K562 (cell line): ENCODE data around the gene C12orf43. TPM values are rescaled to one million over a fixed set of nuclear protein-coding genes. Genes with fewer than 3 reads are reported as not detected.
A peak's percentile ranks its signal among the peaks of the same experiment; 100 is the strongest.

Source experiments
- ATAC-seq: fragments of 200-7000 bp; cut with Tn5 transposase; 3 replicates; pipeline ENCODE4 v1.9.1; 2020; ENCODE audit warnings: moderate library complexity
- BruUV-seq: library from RNA; stranded (reverse); fragments of 400-500 nt; replicated peaks from 2 replicates; lab custom pipeline; 2021; lab: Mats Ljungman, UMichigan
- CTCF ChIA-PET: fragments of 300-600 bp; formaldehyde crosslinking; extraction: SDS; loops from one replicate; lab custom pipeline; 2021; ENCODE audit warnings: low intra/inter-chr PET ratio; lab: Yijun Ruan, JAX
- POLR2A ChIA-PET: fragments of 300-600, 350-650 bp; sonication (Branson Sonifier 250); formaldehyde crosslinking; extraction: SDS; loops from one replicate; lab custom pipeline; 2021; ENCODE audit warnings: antibody characterized with exemption, inconsistent platforms; lab: Yijun Ruan, JAX
- DNase-seq, 4 experiments: peaks; one replicate each; pipeline versions ENCODE4 v3.0.0 to v3.0.0-alpha.2; 2011 to 2018; ENCODE audit warnings: low spot score in 3 of 4, mixed read lengths in 3 of 4; ENCODE audit errors: extremely low read depth in 1 of 4
- FAIRE-seq: peaks from 2 replicates; lab custom pipeline; 2011; peaks lifted over from hg19 to GRCh38; lab: Jason Lieb, UNC
- H2AFZ ChIP-seq: 2 replicates; pipeline ENCODE4 v1.6.0; 2011; ENCODE audit warnings: low read depth, low read length, control low read depth, inconsistent platforms
- H3K27ac ChIP-seq: fragments of 200-600 bp; 3 replicates; pipeline ENCODE4 v1.8.0; 2011; ENCODE audit warnings: low read depth, mild to moderate bottlenecking, control low read depth, inconsistent platforms, low read length, moderate library complexity, mixed read lengths; ENCODE audit errors: extremely low read depth
- H3K27me3 ChIP-seq, 2 experiments: fragments of 300-600 bp in 1 of 2; 2 replicates in 1 of 2; 3 replicates in 1 of 2; pipeline versions ENCODE4 v1.6.0 to v1.8.0; 2011; ENCODE audit warnings: inconsistent platforms in 2 of 2, low read length in 2 of 2, mild to moderate bottlenecking in 1 of 2, mixed read lengths in 1 of 2, moderate library complexity in 1 of 2; ENCODE audit not compliant: control insufficient read depth in 2 of 2, insufficient read depth in 2 of 2
- H3K36me3 ChIP-seq: fragments of 300-600 bp; 3 replicates; pipeline ENCODE4 v1.8.0; 2011; ENCODE audit warnings: mild to moderate bottlenecking, low read length, inconsistent platforms; ENCODE audit not compliant: control insufficient read depth, insufficient read depth
- H3K4me1 ChIP-seq, 2 experiments: fragments of 200-600 bp in 1 of 2; replicated peaks in 1 of 2; 2 replicates in 1 of 2; 3 replicates in 1 of 2; pipeline versions ENCODE4 v1.5.1 to v1.8.0; 2011; ENCODE audit warnings: inconsistent platforms in 2 of 2, low read length in 2 of 2, mild to moderate bottlenecking in 1 of 2, mixed read lengths in 1 of 2, moderate library complexity in 1 of 2; ENCODE audit not compliant: control insufficient read depth in 2 of 2, insufficient read depth in 2 of 2
- H3K4me2 ChIP-seq: 2 replicates; pipeline ENCODE4 v1.6.1; 2011; ENCODE audit warnings: low read length, control low read depth, inconsistent platforms, mixed read lengths; ENCODE audit not compliant: insufficient read depth
- H3K4me3 ChIP-seq: fragments of 200-600 bp; sonication (generic), shearing (Covaris generic); 2 replicates; pipeline ENCODE4 v1.5.1; 2016; ENCODE audit warnings: control low read depth, inconsistent platforms
- H3K79me2 ChIP-seq: fragments of 200-600 bp; 3 replicates; pipeline ENCODE4 v1.8.0; 2011; ENCODE audit warnings: low read length, inconsistent platforms; ENCODE audit not compliant: control insufficient read depth, insufficient read depth
- H3K9ac ChIP-seq, 2 experiments: 2 replicates each; pipeline versions ENCODE4 v1.6.0 to v1.6.1; 2011; ENCODE audit warnings: low read depth in 2 of 2, low read length in 2 of 2, control low read depth in 1 of 2, inconsistent platforms in 1 of 2, mild to moderate bottlenecking in 1 of 2, mixed read lengths in 1 of 2; ENCODE audit not compliant: insufficient read depth in 1 of 2
- H3K9me1 ChIP-seq: one replicate; pipeline ENCODE4 v1.6.0; 2011; ENCODE audit warnings: inconsistent platforms, mild to moderate bottlenecking, low read length, moderate library complexity; ENCODE audit not compliant: control insufficient read depth, insufficient read depth
- H3K9me3 ChIP-seq: replicated peaks from 2 replicates; pipeline ENCODE4 v1.5.1; 2011; ENCODE audit warnings: low read depth, low read length, inconsistent platforms; ENCODE audit not compliant: control insufficient read depth, insufficient read depth
- H4K20me1 ChIP-seq: replicated peaks from 2 replicates; pipeline ENCODE4 v1.6.1; 2011; ENCODE audit warnings: low read length, inconsistent platforms, mixed read lengths; ENCODE audit not compliant: control insufficient read depth, insufficient read depth
- BCOR ChIP-seq: fragments of 450-650 bp; IDR thresholded peaks from 2 replicates; pipeline ENCODE4 v1.6.1; 2016
- MEF2A ChIP-seq: IDR thresholded peaks from 2 replicates; pipeline ENCODE4 v1.6.1; 2011; ENCODE audit warnings: low read depth, mild to moderate bottlenecking, low read length, moderate library complexity; ENCODE audit not compliant: control insufficient read depth
- NR2F6 ChIP-seq: fragments of 450-650 bp; formaldehyde crosslinking; IDR thresholded peaks from 2 replicates; pipeline ENCODE4 v1.4.0; 2020; ENCODE audit warnings: mild to moderate bottlenecking
- RBM25 ChIP-seq: fragments of 200-400 bp; formaldehyde crosslinking; IDR thresholded peaks from 2 replicates; pipeline ENCODE4 v1.6.1; 2018; ENCODE audit warnings: low read length, low read depth, moderate library complexity; ENCODE audit not compliant: severe bottlenecking
- RFX5 ChIP-seq: IDR thresholded peaks from 2 replicates; pipeline ENCODE4 v1.6.1; 2011; ENCODE audit warnings: low read depth, mild to moderate bottlenecking, improper control_type of control experiment, low read length
- SAFB ChIP-seq: fragments of 200-400 bp; formaldehyde crosslinking; IDR thresholded peaks from 2 replicates; pipeline ENCODE4 v1.6.1; 2017; ENCODE audit warnings: low read depth, low read length, borderline replicate concordance
- SMARCA5 ChIP-seq: fragments of 450-650 bp; IDR thresholded peaks from 2 replicates; pipeline ENCODE4 v1.6.1; 2016
- TGIF2 ChIP-seq: sonication (generic); formaldehyde crosslinking; IDR thresholded peaks from 2 replicates; pipeline ENCODE4 v1.8.1; 2022; ENCODE audit warnings: mild to moderate bottlenecking, missing genetic modification reagents, moderate library complexity
- ZKSCAN3 ChIP-seq: fragments of 250-450 bp; sonication (Bioruptor Pico); IDR thresholded peaks from 2 replicates; pipeline ENCODE4 v1.4.0; 2020
- ZNF57 ChIP-seq: fragments of 450-650 bp; formaldehyde crosslinking; IDR thresholded peaks from 2 replicates; pipeline ENCODE4 v1.4.0; 2020; ENCODE audit warnings: mild to moderate bottlenecking, moderate library complexity
- ZNF695 ChIP-seq: fragments of 450-650 bp; formaldehyde crosslinking; IDR thresholded peaks from 2 replicates; pipeline ENCODE4 v1.4.0; 2020; ENCODE audit warnings: mild to moderate bottlenecking, moderate library complexity
- WGBS: fragments of 100-300 bp; shearing (Covaris generic); methylation state at CpG from one replicate; pipeline ENCODE4 v1.1.6; 2016; ENCODE audit warnings: low coverage, mixed read lengths; ENCODE audit not compliant: insufficient coverage; ENCODE audit errors: missing lambda C conversion rate; 5-methylcytosine and 5-hydroxymethylcytosine counted together
- in situ Hi-C: fragments of 300-500 bp; cut with MboI; formaldehyde crosslinking; loops from 4 replicates; pipeline ENCODE4 v1.15.0; 2018; ENCODE audit warnings: inconsistent platforms, mixed read lengths
- intact Hi-C: fragments of 100-400 bp; cut with micrococcal nuclease; formaldehyde crosslinking; loops from 2 replicates; pipeline ENCODE4 v1.14.2; 2022
- polyA plus RNA-seq, 8 experiments: library from polyadenylated mRNA; depleted of rRNA in 4 of 8; stranded (reverse) in 5 of 8; unstranded in 3 of 8; fragments of >200 nt; fragmentation: Nextera tagmentation in 2 of 8; fragmentation: Illumina TruSeq in 1 of 8; extraction: Ambion mirVana in 2 of 8; extraction: Trizol in 1 of 8; gene quantifications; 2 replicates each; pipeline versions ENCODE4 v1.2.1 to v1.2.3, GENCODE V29; 2011 to 2014; ENCODE audit warnings: inconsistent platforms in 1 of 8, missing spikeins in 1 of 8
- total RNA-seq, 7 experiments: library from RNA; depleted of rRNA in 6 of 7; stranded (reverse); fragments of >200 nt in 6 of 7; fragmentation: Illumina TruSeq in 2 of 7; extraction: Trizol in 2 of 7; gene quantifications; 2 replicates each; pipeline versions ENCODE4 v1.2.1 to v1.2.3, GENCODE V29; 2011 to 2021; ENCODE audit warnings: low replicate concordance in 1 of 7
- TF ChIP-seq, protein P1 (sequence below): fragments of 200-800 bp; sonication (Bioruptor generic); IDR thresholded peaks from 2 replicates; pipeline ENCODE4 v1.6.1; 2017; ENCODE audit warnings: missing genetic modification characterization, missing compliant biosample characterization

C12orf43 gene
- total and polyA plus RNA-seq, 9 of the 15 experiments (the other 6 are each of a cell fraction or from before 2014, with no cell fraction given): 4.3 to 22.2 (median 16.8) TPM

DNA sequence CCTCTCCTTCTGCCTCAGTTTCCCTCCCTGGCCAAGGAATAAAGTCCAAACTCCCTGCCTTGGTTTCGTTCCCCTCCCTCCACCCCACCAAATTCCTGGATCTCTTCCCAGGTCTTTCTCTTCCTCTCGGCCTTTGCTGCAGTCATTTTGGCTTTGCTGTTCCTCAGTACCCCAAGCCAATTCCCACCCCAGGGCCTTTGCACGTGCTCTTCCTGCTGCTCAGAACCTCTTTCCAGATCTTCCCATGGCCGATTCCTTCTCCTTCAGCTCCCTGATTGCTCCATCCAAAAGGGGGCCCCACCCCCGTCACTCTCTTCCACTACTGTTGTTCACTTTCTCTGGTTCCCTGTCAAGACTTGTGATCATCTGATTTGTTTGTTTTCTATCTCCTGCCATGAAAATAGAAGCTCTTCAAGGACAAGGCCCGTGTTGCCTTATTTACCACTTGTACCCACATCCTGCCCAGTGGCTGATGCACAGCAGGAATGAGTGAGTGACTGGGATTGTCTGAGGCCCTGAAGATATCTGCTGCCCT is 34.8 kb downstream of the C12orf43 start:
- H3K9me1 ChIP-seq: no peaks in the 10 kb centered on the region
- H3K36me3 ChIP-seq: no peaks in the 10 kb centered on the region
- no peak overlapping the region for H3K9ac ChIP-seq
- TF ChIP-seq ZNF695 (no peak), SMARCA5 (0 out of 2 replicates have a peak, but pooled peaks have one; percentile 41), MEF2A (no peak), BCOR (peak; percentile 89), RBM25 (peak; percentile 34)
- POLR2A ChIA-PET: interaction anchor here (0.6 to 3.0 kb wide), 5 partner anchors 10 to 1712 kb away, joined by 3 to 8 read pairs (median 3); no protein-coding TSS in a partner anchor
- no peaks in the 10 kb centered on the region for H3K9me3 ChIP-seq
- H3K27ac ChIP-seq: no peak overlapping the region
- BruUV-seq: no TSS peak
- intact Hi-C loops: no loop called here
- 0 out of 5 replicates have a peak, but pooled peaks cover 0 to 4% of the 10 kb centered on the region in 2 experiments for H3K27me3 ChIP-seq
- H3K4me3 ChIP-seq: no peak overlapping the region
- no peak overlapping the region for H3K4me2 ChIP-seq
- 20% methylated on average over 5 of the region's 6 CpGs for WGBS
- no peaks in the 10 kb centered on the region for H4K20me1 ChIP-seq
- H3K79me2 ChIP-seq: no peaks in the 10 kb centered on the region
- FAIRE-seq (no peak), ATAC-seq (no peak), DNase-seq (no peak)
- H2AFZ ChIP-seq: no peak overlapping the region
- in situ Hi-C loops: no loop called here
- CTCF ChIA-PET: no interaction called here
- H3K4me1 ChIP-seq: peaks cover 0 to 10% of the 10 kb centered on the region in 2 experiments; a peak in 1 of 5 replicates

DNA sequence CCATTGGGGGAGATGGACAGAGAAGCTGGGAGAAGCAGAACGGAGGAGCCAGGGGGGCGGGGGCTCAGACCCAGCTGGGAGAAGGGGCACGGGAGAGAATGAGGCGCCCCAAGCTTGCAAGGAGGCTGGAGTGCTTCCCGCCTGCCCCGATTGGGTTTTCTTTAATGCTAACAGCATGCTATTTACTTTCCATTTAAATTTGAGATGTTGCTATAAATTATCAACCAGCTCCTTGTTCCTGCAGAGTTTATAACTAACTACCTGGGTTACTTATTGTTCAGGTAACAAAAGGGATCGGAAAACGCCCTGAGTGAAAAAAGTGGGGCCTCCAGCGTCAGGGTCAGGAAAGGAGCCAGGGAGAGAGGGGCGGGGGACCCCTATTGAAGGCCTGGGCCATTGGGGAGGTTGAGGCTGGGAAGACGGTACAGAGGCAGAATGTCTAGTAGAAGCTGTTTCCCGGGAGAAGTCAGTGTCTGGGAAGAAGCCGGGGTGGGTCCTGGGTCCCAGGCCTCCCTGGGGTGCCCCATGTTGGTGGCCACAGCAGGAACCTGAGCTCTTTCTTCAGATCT is 35.4 kb downstream of the C12orf43 start:
- H3K27me3 ChIP-seq: no peaks in the 10 kb centered on the region
- ATAC-seq: no peak
- H3K4me2 ChIP-seq: no peak overlapping the region
- no peak overlapping the region for H3K4me3 ChIP-seq
- POLR2A ChIA-PET: interaction anchor here (0.6 to 3.0 kb wide), 5 partner anchors 9 to 321 kb away, joined by 3 to 8 read pairs (median 3); no protein-coding TSS in a partner anchor
- WGBS: 45% methylated on average over 12 of the region's 13 CpGs
- H3K36me3 ChIP-seq: no peaks in the 10 kb centered on the region
- no peaks in the 10 kb centered on the region for H3K9me1 ChIP-seq
- intact Hi-C loops: no loop called here
- H3K4me1 ChIP-seq: peaks cover 0 to 10% of the 10 kb centered on the region in 2 experiments; a peak in 1 of 5 replicates
- no peak for TF ChIP-seq SAFB
- no peak for TF ChIP-seq ZKSCAN3 (CRISPR knock-in tag)
- no peak for TF ChIP-seq ZNF57
- no peak for TF ChIP-seq TGIF2
- no peak for TF ChIP-seq RFX5
- TF ChIP-seq, protein P1, sequence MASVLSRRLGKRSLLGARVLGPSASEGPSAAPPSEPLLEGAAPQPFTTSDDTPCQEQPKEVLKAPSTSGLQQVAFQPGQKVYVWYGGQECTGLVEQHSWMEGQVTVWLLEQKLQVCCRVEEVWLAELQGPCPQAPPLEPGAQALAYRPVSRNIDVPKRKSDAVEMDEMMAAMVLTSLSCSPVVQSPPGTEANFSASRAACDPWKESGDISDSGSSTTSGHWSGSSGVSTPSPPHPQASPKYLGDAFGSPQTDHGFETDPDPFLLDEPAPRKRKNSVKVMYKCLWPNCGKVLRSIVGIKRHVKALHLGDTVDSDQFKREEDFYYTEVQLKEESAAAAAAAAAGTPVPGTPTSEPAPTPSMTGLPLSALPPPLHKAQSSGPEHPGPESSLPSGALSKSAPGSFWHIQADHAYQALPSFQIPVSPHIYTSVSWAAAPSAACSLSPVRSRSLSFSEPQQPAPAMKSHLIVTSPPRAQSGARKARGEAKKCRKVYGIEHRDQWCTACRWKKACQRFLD (CRISPR knock-in tag): no peak
- TF ChIP-seq NR2F6 (CRISPR knock-in tag): no peak
- TF ChIP-seq, all 486 proteins: peak for 0
- Histone ChIP-seq H4K20me1 (no peaks in the 10 kb centered on the region), H2AFZ (no peak overlapping the region), H3K79me2 (no peaks in the 10 kb centered on the region), H3K9ac (no peak overlapping the region), H3K9me3 (no peaks in the 10 kb centered on the region), H3K27ac (no peak overlapping the region)
- CTCF ChIA-PET: no interaction called here
- FAIRE-seq (no peak), DNase-seq (no peak)
- no TSS peak for BruUV-seq
- in situ Hi-C loops: no loop called here
